Measurements from ENCODE around the gene KBTBD13.

- TF ChIP-seq, protein P1, sequence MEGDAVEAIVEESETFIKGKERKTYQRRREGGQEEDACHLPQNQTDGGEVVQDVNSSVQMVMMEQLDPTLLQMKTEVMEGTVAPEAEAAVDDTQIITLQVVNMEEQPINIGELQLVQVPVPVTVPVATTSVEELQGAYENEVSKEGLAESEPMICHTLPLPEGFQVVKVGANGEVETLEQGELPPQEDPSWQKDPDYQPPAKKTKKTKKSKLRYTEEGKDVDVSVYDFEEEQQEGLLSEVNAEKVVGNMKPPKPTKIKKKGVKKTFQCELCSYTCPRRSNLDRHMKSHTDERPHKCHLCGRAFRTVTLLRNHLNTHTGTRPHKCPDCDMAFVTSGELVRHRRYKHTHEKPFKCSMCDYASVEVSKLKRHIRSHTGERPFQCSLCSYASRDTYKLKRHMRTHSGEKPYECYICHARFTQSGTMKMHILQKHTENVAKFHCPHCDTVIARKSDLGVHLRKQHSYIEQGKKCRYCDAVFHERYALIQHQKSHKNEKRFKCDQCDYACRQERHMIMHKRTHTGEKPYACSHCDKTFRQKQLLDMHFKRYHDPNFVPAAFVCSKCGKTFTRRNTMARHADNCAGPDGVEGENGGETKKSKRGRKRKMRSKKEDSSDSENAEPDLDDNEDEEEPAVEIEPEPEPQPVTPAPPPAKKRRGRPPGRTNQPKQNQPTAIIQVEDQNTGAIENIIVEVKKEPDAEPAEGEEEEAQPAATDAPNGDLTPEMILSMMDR (IDR thresholded peaks at IDR 0.05), result no peak
- TF ChIP-seq POLR2A (IDR thresholded peaks at IDR 0.05) (no peak), POLR2AphosphoS5 (IDR thresholded peaks at IDR 0.05; ENCODE audit: insufficient read depth in 1 of 2, low read depth in 1 of 2) (no peak)
Observed at GRCh38 chr15:65051266-65051665, 25.3 kb upstream of the KBTBD13 start.
